HepG2 (cell line): ENCODE measurements around the gene VEGFA. TPM values are rescaled to one million over a fixed set of nuclear protein-coding genes. Genes with fewer than 3 reads are reported as not detected.
A peak's percentile ranks its signal among the peaks of the same experiment; 100 is the strongest.

ENCODE experiments used
- ARID4A ChIP-seq: sonication (generic); formaldehyde crosslinking; IDR thresholded peaks from 2 replicates; pipeline ENCODE4 v1.5.0; 2020; ENCODE audit warnings: mild to moderate bottlenecking, missing genetic modification reagents, borderline replicate concordance
- ATF3 ChIP-seq: sonication (generic); formaldehyde crosslinking; IDR thresholded peaks from 2 replicates; pipeline ENCODE4 v1.4.0; 2020; ENCODE audit warnings: missing genetic modification reagents
- ATM ChIP-seq: fragments of 450-650 bp; IDR thresholded peaks from 2 replicates; pipeline ENCODE4 v1.7.1; 2017; ENCODE audit warnings: mild to moderate bottlenecking, borderline replicate concordance
- HES4 ChIP-seq: sonication (generic); formaldehyde crosslinking; IDR thresholded peaks from 2 replicates; pipeline ENCODE4 v1.9.0; 2021; ENCODE audit warnings: mild to moderate bottlenecking, missing genetic modification reagents, borderline replicate concordance
- HNF1B ChIP-seq: sonication (generic); formaldehyde crosslinking; IDR thresholded peaks from 2 replicates; pipeline ENCODE4 v1.5.1; 2020; ENCODE audit warnings: mild to moderate bottlenecking, moderate library complexity, missing genetic modification reagents
- HNRNPH1 ChIP-seq: fragments of 200-400 bp; formaldehyde crosslinking; optimal IDR thresholded peaks from 2 replicates; pipeline ENCODE3; 2017; ENCODE audit warnings: mild to moderate bottlenecking, low read depth, low read length
- MBD4 ChIP-seq: IDR thresholded peaks from 2 replicates; pipeline ENCODE4 v1.6.1; 2012; ENCODE audit warnings: low read length, inconsistent platforms, borderline replicate concordance
- MEF2D ChIP-seq: sonication (generic); formaldehyde crosslinking; IDR thresholded peaks from 2 replicates; pipeline ENCODE4 v1.5.1; 2020; ENCODE audit warnings: mild to moderate bottlenecking, missing genetic modification reagents
- NCOA1 ChIP-seq: sonication (generic); formaldehyde crosslinking; IDR thresholded peaks from 2 replicates; pipeline ENCODE4 v1.9.0; 2021; ENCODE audit warnings: missing genetic modification reagents
- POLR2A ChIP-seq, 2 experiments: IDR thresholded peaks; 2 replicates each; pipeline ENCODE4 v1.6.1; 2011; ENCODE audit warnings: low read depth in 2 of 2, low read length in 2 of 2, mild to moderate bottlenecking in 1 of 2, moderate library complexity in 1 of 2; ENCODE audit not compliant: insufficient read depth in 1 of 2
- RBM22 ChIP-seq: fragments of 200-400 bp; formaldehyde crosslinking; optimal IDR thresholded peaks from 2 replicates; pipeline ENCODE3; 2017; ENCODE audit warnings: mild to moderate bottlenecking, low read length, moderate library complexity
- RBM39 ChIP-seq: fragments of 200-400 bp; formaldehyde crosslinking; IDR thresholded peaks from one replicate; pipeline ENCODE4 v1.6.1; 2018; ENCODE audit warnings: antibody characterized with exemption, mild to moderate bottlenecking, low read depth, low read length; ENCODE audit not compliant: poor library complexity, severe bottlenecking
- SSRP1 ChIP-seq: IDR thresholded peaks from 2 replicates; pipeline ENCODE4 v1.6.1; 2016; ENCODE audit warnings: control low read depth
- ZC3H13 ChIP-seq: sonication (generic); formaldehyde crosslinking; IDR thresholded peaks from 2 replicates; pipeline ENCODE4 v1.8.1; 2023; ENCODE audit warnings: mild to moderate bottlenecking, missing genetic modification reagents, moderate library complexity
- ZNF329 ChIP-seq: sonication (generic); formaldehyde crosslinking; IDR thresholded peaks from 2 replicates; pipeline ENCODE4 v1.9.0; 2021; ENCODE audit warnings: low read depth, mild to moderate bottlenecking, missing genetic modification reagents
- ZNF547 ChIP-seq: sonication (generic); formaldehyde crosslinking; IDR thresholded peaks from 2 replicates; pipeline ENCODE4 v1.5.1; 2020; ENCODE audit warnings: mild to moderate bottlenecking, missing genetic modification reagents
- ZNF605 ChIP-seq: sonication (generic); formaldehyde crosslinking; IDR thresholded peaks from 2 replicates; pipeline ENCODE4 v1.8.0; 2022; ENCODE audit warnings: mild to moderate bottlenecking, missing genetic modification reagents
- ZNF609 ChIP-seq: sonication (generic); formaldehyde crosslinking; IDR thresholded peaks from 2 replicates; pipeline ENCODE4 v1.4.0; 2020; ENCODE audit warnings: mild to moderate bottlenecking, missing genetic modification reagents, borderline replicate concordance
- ZNF816 ChIP-seq: sonication (generic); formaldehyde crosslinking; IDR thresholded peaks from 2 replicates; pipeline ENCODE4 v1.8.0; 2022; ENCODE audit warnings: missing genetic modification reagents, mild to moderate bottlenecking, borderline replicate concordance
- polyA plus RNA-seq, 8 experiments: library from polyadenylated mRNA; depleted of rRNA in 3 of 8; stranded (reverse) in 7 of 8; unstranded in 1 of 8; fragments of >200 nt; fragmentation: Illumina TruSeq in 4 of 8; extraction: Trizol in 4 of 8; gene quantifications; 2 replicates each; pipeline versions ENCODE4 v1.2.1 to v1.2.3, GENCODE V29; 2011 to 2016; ENCODE audit warnings: low read depth in 4 of 8, missing spikeins in 1 of 8, mixed read lengths in 1 of 8; ENCODE audit not compliant: insufficient read depth in 1 of 8
- total RNA-seq, 5 experiments: library from RNA; depleted of rRNA; stranded (reverse); fragments of >200 nt; fragmentation: Illumina TruSeq; extraction: Trizol; gene quantifications; 2 replicates each; pipeline ENCODE4 v1.2.3, GENCODE V29; 2016; ENCODE audit warnings: low read depth in 1 of 5

The VEGFA gene
- total and polyA plus RNA-seq, 2 of the 13 experiments (the other 11 are each of a cell fraction or from before 2014, with no cell fraction given): 68.1 to 629 TPM

GRCh38 chr6:43786664-43787329 is 16.8 kb downstream of the VEGFA start (continued):
- TF ChIP-seq ARID4A (CRISPR knock-in tag) (peak; percentile 11; the same call in 1 of the 2 replicates), ZNF816 (0 out of 2 replicates have a peak, but pooled peaks have one; percentile 59), ZC3H13 (peak; percentile 99), HES4 (CRISPR knock-in tag) (0 out of 2 replicates have a peak, but pooled peaks have one; percentile 34), NCOA1 (CRISPR knock-in tag) (no peak), ZNF547 (0 out of 2 replicates have a peak, but pooled peaks have one; percentile 37), ZNF609 (0 out of 2 replicates have a peak, but pooled peaks have one; percentile 4), RBM22 (peak; percentile 100), RBM39 (no peak), MEF2D (CRISPR knock-in tag) (peak; percentile 30; the same call in 1 of the 2 replicates), POLR2A (IDR thresholded peaks at IDR 0.05; ENCODE audit: insufficient read depth in 1 of 2, low read depth in 2 of 2, low read length in 2 of 2) (peak in 1 of 2 experiments; percentile 52; a peak in 1 of 4 replicates), ATF3 (CRISPR knock-in tag) (no peak), ATM (no peak), HNRNPH1 (peak; percentile 80), SSRP1 (peak; percentile 95), ZNF605 (CRISPR knock-in tag) (peak; percentile 54), HNF1B (CRISPR knock-in tag) (peak; percentile 83), ZNF329 (CRISPR knock-in tag) (peak; percentile 93), MBD4 (peak; percentile 93)
